RCC 7860 (cell line): ENCODE measurements around the gene KIAA1755.
A peak's percentile ranks its signal among the peaks of the same experiment; 100 is the strongest.

Source experiments
- DNase-seq: peaks from one replicate; pipeline ENCODE4 v3.0.0-alpha.2; 2015; ENCODE audit warnings: low spot score
- FAIRE-seq: peaks from 2 replicates; lab custom pipeline; 2012; peaks lifted over from hg19 to GRCh38; lab: Jason Lieb, UNC

The KIAA1755 gene

GRCh38 chr20:38222231-38222922, 38.2 kb downstream of the KIAA1755 start:
- DNase-seq (peak; percentile 48), FAIRE-seq (no peak)

DNA sequence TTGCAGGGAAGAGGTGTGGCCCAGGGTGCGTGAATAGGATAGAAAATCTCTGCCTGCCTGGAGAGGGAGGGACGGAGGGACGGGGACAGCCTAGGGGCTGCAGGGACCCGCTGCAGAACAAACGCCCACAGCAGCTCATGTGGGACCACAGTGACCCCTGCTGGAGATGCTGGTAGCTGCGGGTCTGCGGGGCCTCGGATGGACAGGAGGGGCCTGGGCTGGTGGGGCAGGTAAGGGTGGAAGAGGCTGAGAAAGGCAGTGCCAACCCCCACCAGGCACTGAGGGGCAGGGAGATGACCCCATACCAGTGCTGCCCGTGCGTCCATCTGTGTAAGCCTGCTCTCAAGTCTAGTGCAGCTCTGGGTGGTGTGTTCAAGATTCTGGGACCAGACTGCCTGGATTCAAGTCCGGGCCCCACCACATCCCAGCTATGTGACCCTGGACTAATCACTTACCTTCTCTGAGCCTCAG, 39.4 kb downstream of the KIAA1755 start:
- FAIRE-seq, result no peak
- peak; percentile 73 for DNase-seq

- FAIRE-seq (no peak), DNase-seq (no peak)
Observed at GRCh38 chr20:38220587-38221118, 39.9 kb downstream of the KIAA1755 start.

- FAIRE-seq (no peak), DNase-seq (no peak)
Observed at GRCh38 chr20:38219006-38219950, 41.3 kb downstream of the KIAA1755 start.

- no peak for FAIRE-seq
- DNase-seq, result no peak
Observed at GRCh38 chr20:38218566-38218885, 42.0 kb downstream of the KIAA1755 start.

- DNase-seq (peak; percentile 96), FAIRE-seq (peak; percentile 90)
Observed at GRCh38 chr20:38217791-38218565, 42.6 kb downstream of the KIAA1755 start.

DNA sequence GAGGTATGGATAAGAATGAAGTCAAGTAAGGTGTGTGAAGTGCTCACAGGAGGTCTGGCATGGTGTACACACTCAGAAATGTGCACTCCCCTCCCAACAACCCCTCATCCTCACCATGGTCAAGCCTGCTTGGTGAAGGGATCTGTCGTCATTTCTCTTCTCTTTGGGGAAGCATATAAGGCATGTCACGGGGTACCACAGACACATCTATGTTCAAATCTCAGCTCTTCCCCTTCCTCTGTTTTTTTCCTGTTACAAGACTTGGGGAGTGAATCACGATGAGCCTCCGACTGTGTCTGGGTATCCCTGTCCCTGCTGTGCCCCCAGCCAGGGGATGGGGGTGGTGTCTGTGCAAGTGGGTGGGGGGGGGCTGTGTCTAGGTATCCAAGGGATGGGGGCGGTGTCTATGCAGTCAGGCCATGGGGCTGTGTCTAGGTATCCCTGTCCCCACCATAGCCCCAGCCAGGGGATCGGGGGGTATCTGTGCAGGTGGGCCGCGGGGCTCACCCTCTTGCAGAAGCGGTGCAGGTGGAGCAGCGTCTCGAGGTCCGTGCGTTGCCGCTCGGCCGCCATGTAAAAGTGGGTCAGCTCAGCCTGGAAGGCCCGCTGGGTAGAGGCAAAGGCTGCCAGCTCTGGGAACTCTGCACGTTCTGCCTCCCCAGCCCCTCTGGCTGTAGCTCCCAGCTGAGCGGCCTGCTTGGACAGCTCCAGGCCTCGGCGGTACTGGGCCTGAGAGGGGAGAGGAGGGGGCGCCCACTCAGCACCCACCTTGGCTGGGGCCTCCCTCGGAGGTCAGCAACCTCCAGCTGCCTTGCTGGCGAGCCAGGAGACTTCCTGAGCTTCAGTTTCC, 43.6 kb downstream of the KIAA1755 start:
- FAIRE-seq, result no peak
- no peak for DNase-seq

GRCh38 chr20:38216201-38216600, 44.3 kb downstream of the KIAA1755 start:
- DNase-seq, result no peak
- no peak for FAIRE-seq

- no peak for DNase-seq
- FAIRE-seq, result no peak
Observed at GRCh38 chr20:38215194-38216182, 45.0 kb downstream of the KIAA1755 start.

- DNase-seq (no peak), FAIRE-seq (no peak)
Observed at GRCh38 chr20:38214256-38215193, 46.0 kb downstream of the KIAA1755 start.

- FAIRE-seq, result no peak
- DNase-seq, result no peak
Observed at GRCh38 chr20:38213607-38213940, 47.0 kb downstream of the KIAA1755 start.

- DNase-seq (no peak), FAIRE-seq (no peak)
Observed at GRCh38 chr20:38212806-38213606, 47.5 kb downstream of the KIAA1755 start.

GRCh38 chr20:38211200-38212097, 49.1 kb downstream of the KIAA1755 start:
- no peak for FAIRE-seq
- no peak for DNase-seq

GRCh38 chr20:38210741-38211140, 49.8 kb downstream of the KIAA1755 start:
- DNase-seq, result no peak

GRCh38 chr20:38209736-38210405, 50.7 kb downstream of the KIAA1755 start:
- FAIRE-seq, result no peak
- peak; percentile 53 for DNase-seq

More at GRCh38 chr20:38210741-38211140, 49.8 kb downstream of the KIAA1755 start:
- no peak for FAIRE-seq
